GM11168 (cell line): ENCODE results near the gene DBET.
"Not testable (repeated sequence)": the region's sequence is repeated elsewhere in the genome, so short reads cannot be mapped to it uniquely, and the experiment has no call there.

Source experiments
- in situ Hi-C: fragments of 300-500 bp; cut with MboI; formaldehyde crosslinking; loops from one replicate; pipeline ENCODE4 v1.12.0; 2022; ENCODE audit warnings: low sequenced_read_pairs; ENCODE audit not compliant: unreplicated experiment

Gene DBET

GRCh38 chr4:190064342-190064741, at the start of gene DBET:
DBET (plus strand) TSS chr4:190064502.
- in situ Hi-C loops = not testable (repeated sequence)

GRCh38 chr4:190014771-190015537, 49.3 kb upstream of the DBET start:
- in situ Hi-C loops = no loop called here

DNA sequence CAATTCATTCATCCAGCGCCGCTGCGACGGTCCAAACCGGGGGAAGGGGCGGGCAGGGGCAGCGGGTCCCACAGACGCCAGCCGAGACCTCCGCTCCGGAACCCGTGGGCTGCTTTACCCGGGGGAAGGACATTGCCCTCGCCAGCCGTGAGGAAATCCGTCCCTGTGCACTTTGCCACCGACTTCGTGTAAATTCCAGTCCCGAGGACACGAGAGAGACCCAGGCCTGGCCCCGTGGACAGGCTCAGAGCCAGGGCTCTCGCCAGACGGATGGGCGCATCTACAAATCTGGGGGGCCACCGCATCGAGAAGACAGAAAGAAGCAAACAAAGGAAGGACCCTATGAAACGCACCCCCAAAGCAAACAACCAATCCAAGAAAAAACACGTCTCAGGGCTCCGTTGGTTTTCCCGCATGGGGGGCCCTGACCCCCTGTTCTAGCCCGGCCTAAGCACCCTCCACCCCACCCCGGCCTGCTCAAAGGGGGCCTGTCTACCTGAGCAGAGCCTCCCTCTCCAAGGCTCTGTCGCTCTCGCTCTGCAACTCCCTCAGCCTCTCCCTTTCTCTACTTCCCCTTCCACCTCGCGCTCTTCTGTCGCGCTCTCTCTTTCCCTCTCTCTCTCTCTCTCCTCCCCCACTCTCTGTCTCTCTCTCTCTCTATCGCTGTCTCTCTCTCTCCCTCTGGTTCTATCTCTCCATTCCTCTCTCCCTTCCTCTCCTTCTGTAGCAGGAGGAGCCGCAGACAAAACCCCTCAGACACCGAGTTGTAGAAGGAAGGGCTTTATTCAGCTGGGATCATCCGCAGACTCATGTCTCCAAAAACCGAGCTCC, 48.5 kb upstream of the DBET start:
- in situ Hi-C loops = no loop called here

GRCh38 chr4:190016369-190017289, 47.7 kb upstream of the DBET start:
- in situ Hi-C loops = no loop called here

- in situ Hi-C loops = no loop called here
These were observed 46.7 kb upstream of the DBET start for GRCh38 chr4:190017357-190018200.

DNA sequence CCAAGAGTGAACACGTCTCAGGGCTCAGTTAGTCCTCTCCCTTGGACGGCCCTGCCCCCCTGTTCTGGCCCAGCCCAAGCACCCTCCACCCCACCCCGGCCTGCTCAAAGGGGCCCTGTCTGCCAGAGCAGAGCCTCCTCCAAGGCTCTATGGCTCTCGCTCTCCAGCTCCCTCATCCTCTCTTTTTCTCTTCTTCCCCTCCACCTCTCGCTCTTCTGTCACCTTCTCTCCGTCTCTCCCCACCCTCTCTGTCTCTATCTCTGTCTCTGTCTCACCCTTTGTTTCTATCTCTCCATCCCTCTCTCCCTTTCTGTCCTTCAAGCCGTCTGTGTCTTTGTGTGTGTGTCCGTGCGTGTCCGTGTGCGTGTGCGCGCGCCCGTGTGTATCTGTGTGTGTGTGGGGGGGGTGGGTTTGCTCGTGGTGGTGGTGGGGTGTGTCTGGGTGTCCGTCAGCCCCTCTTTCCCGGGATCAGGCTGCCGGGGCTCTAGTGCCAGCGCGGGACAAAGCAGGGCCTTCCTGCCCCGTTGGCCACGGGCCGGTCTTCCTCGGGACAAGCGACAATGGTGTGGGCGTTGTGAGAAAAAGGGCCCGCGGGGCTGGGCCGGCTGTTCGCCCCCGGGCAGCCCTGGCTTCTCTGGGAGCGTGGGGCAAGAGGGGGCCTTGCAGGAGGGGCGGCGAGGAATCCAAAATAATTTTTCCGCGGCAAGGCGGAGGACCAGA, 45.9 kb upstream of the DBET start:
- in situ Hi-C loops = no loop called here

DNA sequence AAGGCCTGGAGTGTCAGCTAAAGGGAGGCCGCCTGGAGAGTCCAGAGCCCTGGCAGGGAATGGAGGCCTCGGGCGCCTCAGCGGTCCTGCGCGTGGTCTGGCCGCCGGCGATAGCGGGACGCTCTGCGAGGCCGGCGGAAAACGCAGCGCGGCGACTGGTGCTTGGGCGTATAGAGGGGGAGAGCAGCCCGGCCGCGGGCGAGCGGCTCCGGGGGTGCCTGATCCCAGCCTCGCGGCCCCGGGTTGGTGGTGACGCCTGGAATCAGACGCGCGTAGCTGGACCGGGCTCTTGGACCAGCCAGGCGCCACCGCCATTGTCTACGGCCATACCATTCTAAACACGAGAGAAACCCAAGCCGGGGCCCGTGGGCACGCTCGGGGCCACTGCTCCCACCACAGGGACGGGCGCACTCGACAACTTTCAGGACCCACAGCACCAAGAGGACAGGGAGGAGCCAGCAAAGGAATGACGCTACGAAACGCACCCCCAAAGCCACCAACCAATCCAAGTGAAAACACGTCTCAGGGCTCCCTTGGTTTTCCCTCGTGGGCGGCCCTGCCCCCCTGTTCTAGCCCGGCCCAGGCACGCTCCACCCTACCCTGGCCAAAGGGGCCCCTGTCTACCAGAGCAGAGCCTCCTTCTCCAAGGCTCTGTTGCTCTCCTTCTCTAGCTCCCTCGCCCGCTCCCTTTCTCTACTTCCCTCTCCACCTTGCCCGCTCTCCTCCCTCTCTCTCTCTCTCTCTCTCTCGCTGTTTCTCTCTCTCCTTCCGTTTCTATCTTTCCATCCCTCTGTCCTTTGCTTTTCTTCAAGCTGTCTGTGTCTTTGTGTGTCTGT, 45.1 kb upstream of the DBET start:
- in situ Hi-C loops = no loop called here

DNA sequence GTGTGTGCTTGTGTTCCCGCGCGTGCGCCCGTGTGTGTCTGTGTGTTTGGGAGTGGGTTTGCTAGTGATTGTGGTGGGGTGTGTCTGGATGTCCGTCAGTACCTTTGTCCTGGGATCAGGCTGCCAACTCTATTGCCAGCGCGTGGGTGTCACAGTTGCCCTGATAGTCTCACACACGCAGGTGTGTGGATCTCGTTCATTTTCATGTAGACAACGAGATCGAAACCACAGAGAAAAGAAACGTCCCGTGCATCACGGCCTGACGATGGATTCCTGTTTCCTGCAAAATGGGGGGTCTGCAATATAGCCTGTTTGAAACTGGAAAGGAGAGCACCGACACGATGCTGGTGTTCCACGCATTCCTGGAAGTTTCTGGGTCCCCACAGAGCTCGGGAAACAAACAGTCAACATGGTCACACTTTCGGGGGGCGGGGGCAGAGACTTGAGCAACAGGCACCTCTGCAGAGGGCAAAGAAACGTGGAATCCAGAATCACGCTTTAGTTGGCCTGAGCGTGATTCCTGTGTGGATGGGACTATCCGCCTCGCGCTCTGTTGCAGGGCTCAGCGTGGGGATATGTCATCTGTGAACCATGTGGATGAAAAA, 44.3 kb upstream of the DBET start:
- in situ Hi-C loops = not testable (repeated sequence)

GRCh38 chr4:190020790-190021717, 43.2 kb upstream of the DBET start:
- in situ Hi-C loops = no loop called here

DNA sequence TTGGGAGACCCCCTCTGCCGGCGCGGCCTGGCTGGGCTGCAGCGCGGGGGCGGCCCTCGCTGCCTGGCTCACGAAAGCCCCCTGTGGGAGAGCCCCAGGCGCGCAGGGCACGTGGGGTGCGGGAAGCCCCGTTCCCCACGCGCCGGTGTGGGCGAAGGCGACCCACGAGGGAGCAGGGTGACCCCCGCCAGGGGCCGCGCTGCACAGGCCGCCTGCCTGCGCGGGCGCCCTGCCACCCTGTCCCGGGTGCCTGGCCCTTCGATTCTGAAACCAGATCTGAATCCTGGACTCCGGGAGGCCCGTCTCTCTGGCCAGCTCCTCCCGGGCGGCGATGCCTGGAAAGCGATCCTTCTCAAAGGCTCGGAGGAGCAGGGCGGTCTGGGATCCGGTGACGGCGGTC, 42.3 kb upstream of the DBET start:
- in situ Hi-C loops = not testable (repeated sequence)

DNA sequence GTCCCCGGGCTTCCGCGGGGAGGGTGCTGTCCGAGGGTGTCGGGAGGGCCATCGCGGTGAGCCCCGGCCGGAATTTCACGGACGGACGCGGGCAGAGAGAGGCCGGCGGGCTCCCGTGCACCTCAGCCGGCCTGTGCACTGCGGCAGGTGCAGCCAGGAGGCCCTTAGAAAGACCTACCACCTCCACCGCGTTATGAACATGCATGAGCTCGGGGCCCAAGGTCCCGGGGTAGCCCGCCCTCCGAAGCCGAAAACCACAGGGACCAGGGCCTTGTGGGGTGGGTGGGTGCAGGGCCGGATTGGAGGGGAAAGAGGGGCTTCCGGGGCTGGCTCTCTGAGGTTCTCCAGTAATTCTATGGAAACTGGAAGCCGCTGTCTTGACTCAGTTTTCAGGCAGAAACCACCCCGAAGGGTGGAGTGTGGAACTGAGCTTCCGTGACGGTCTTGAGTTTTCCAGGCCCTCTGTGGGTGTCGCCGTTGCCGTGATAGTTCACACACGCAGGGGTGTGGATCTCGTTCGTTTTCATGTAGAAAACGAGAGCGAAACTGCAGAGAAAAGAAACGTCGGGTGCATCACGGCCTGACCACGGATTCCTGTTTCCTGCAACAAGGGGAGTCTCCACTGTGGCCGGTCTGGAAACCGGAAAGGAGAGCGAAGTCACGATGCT, 41.6 kb upstream of the DBET start:
- in situ Hi-C loops = not testable (repeated sequence)

- in situ Hi-C loops = not testable (repeated sequence)
These were observed 37.1 kb upstream of the DBET start, which contains the start of gene FRG2 for GRCh38 chr4:190027156-190027555. FRG2 (minus strand) TSS chr4:190027256; CDS start chr4:190027204, 52 bp downstream.

GRCh38 chr4:190031264-190031663, 33.0 kb upstream of the DBET start:
- in situ Hi-C loops = not testable (repeated sequence)

- in situ Hi-C loops = not testable (repeated sequence)
These were observed 26.5 kb upstream of the DBET start for GRCh38 chr4:190037704-190038388.

GRCh38 chr4:190040873-190041272, 23.4 kb upstream of the DBET start:
- in situ Hi-C loops = not testable (repeated sequence)
